Muscle layer of duodenum (tissue), 2 donors: ENCODE measurements around the gene FAM24B.

Experiments
- H3K27ac ChIP-seq: one replicate; pipeline ENCODE4 v1.7.0; 2013; ENCODE audit warnings: mild to moderate bottlenecking, low read length
- H3K27me3 ChIP-seq: one replicate; pipeline ENCODE4 v1.7.0; 2013; ENCODE audit warnings: low read depth, mild to moderate bottlenecking, control low read depth, low read length
- H3K36me3 ChIP-seq, 2 donors: one replicate each; pipeline ENCODE4 v1.7.0; 2013; ENCODE audit warnings: low read length in 2 of 2, control low read depth in 1 of 2, mild to moderate bottlenecking in 1 of 2; ENCODE audit not compliant: insufficient read depth in 2 of 2, control insufficient read depth in 1 of 2
- H3K4me1 ChIP-seq, 2 donors: one replicate each; pipeline ENCODE4 v1.7.0; 2013; ENCODE audit warnings: low read length in 2 of 2, mild to moderate bottlenecking in 2 of 2, control low read depth in 1 of 2, moderate library complexity in 1 of 2; ENCODE audit not compliant: insufficient read depth in 2 of 2, control insufficient read depth in 1 of 2
- H3K4me3 ChIP-seq, 2 donors: one replicate each; pipeline ENCODE4 v1.7.0; 2013; ENCODE audit warnings: low read length in 2 of 2, low read depth in 1 of 2, mild to moderate bottlenecking in 1 of 2
- H3K9me3 ChIP-seq, 2 donors: one replicate each; pipeline ENCODE4 v1.7.0; 2013; ENCODE audit warnings: low read length in 2 of 2, control low read depth in 1 of 2, mild to moderate bottlenecking in 1 of 2; ENCODE audit not compliant: control insufficient read depth in 1 of 2
- donor health status: healthy.

Gene FAM24B

GRCh38 chr10:122841569-122841968 is 37.8 kb downstream of the FAM24B start:
- H3K36me3 ChIP-seq = peaks cover 0 to 23% of the 10 kb centered on the region in 2 donors
- no peaks in the 10 kb centered on the region for H3K27me3 ChIP-seq
- no peak overlapping the region for H3K27ac ChIP-seq
- H3K9me3 ChIP-seq = peaks cover 0 to 9% of the 10 kb centered on the region in 2 donors
- no peaks in the 10 kb centered on the region for H3K4me1 ChIP-seq
- H3K4me3 ChIP-seq = no peak overlapping the region

DNA sequence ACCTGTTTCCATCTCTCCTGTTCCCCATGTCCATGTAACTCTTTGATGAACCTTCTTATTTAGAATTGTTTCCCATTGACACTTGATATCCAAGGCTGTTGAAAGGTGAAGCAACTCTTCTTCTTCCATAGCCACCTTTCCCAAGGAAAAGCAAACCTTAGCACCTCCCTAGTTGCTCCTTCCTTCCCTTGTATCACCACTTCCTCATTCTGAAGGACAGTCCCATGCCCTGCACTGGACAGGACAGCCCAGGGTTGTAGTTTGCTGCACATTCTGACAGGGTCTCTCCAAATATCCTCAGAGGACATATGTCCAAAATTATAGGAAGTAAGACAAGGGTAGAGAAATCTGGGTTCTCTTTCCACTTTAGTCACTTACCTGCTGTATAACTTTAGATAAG is 39.9 kb downstream of the FAM24B start:
- Histone ChIP-seq H3K4me1 (no peaks in the 10 kb centered on the region), H3K4me3 (no peak overlapping the region), H3K27ac (no peak overlapping the region), H3K9me3 (peaks cover 0 to 9% of the 10 kb centered on the region in 2 donors), H3K36me3 (peaks cover 0 to 30% of the 10 kb centered on the region in 2 donors), H3K27me3 (no peaks in the 10 kb centered on the region)

DNA sequence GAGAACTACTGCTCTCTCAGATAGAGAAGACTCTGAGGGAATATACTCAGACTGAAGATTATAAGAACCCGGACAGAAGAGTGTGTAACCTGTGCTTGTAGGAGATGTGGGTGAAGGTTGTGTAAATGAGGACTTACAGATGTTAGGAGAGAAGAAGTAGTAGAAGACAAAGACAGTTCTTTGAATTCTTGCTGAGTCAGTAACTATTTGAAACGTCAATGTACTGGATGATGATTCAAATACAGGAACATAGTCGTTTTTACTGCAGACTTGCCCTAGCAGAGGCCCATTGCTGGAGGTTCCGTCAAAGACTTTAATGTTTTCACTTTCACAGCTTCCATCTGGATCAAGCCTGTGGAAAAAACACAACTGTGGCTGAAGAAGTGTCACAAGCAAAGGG is 40.5 kb downstream of the FAM24B start:
- no peaks in the 10 kb centered on the region for H3K27me3 ChIP-seq
- H3K4me1 ChIP-seq = no peaks in the 10 kb centered on the region
- no peak overlapping the region for H3K27ac ChIP-seq
- H3K9me3 ChIP-seq = peaks cover 0 to 9% of the 10 kb centered on the region in 2 donors
- no peak overlapping the region for H3K4me3 ChIP-seq
- peaks cover 0 to 30% of the 10 kb centered on the region in 2 donors for H3K36me3 ChIP-seq

GRCh38 chr10:122835908-122836307 is 43.5 kb downstream of the FAM24B start:
- no peak overlapping the region for H3K27ac ChIP-seq
- H3K36me3 ChIP-seq = peaks cover 0 to 26% of the 10 kb centered on the region in 2 donors
- H3K4me1 ChIP-seq = no peaks in the 10 kb centered on the region

GRCh38 chr10:122830965-122831353 is 48.4 kb downstream of the FAM24B start:
- Histone ChIP-seq H3K36me3 (peaks cover 0 to 3% of the 10 kb centered on the region in 2 donors), H3K4me3 (no peak overlapping the region), H3K27ac (no peak overlapping the region), H3K27me3 (no peaks in the 10 kb centered on the region), H3K9me3 (no peaks in the 10 kb centered on the region), H3K4me1 (no peaks in the 10 kb centered on the region)

More at GRCh38 chr10:122835908-122836307, 43.5 kb downstream of the FAM24B start:
- Histone ChIP-seq H3K9me3 (no peaks in the 10 kb centered on the region), H3K4me3 (no peak overlapping the region), H3K27me3 (no peaks in the 10 kb centered on the region)

GRCh38 chr10:122830273-122830964 is 49.0 kb downstream of the FAM24B start:
- no peaks in the 10 kb centered on the region for H3K9me3 ChIP-seq
- H3K27ac ChIP-seq = no peak overlapping the region
- no peak overlapping the region for H3K4me3 ChIP-seq
- no peaks in the 10 kb centered on the region for H3K36me3 ChIP-seq
- no peaks in the 10 kb centered on the region for H3K4me1 ChIP-seq
- H3K27me3 ChIP-seq = no peaks in the 10 kb centered on the region

- Histone ChIP-seq H3K36me3 (no peaks in the 10 kb centered on the region), H3K4me1 (no peaks in the 10 kb centered on the region), H3K27ac (no peak overlapping the region), H3K27me3 (no peaks in the 10 kb centered on the region), H3K9me3 (no peaks in the 10 kb centered on the region), H3K4me3 (no peak overlapping the region)
Measured at GRCh38 chr10:122829454-122829853, 49.9 kb downstream of the FAM24B start.

DNA sequence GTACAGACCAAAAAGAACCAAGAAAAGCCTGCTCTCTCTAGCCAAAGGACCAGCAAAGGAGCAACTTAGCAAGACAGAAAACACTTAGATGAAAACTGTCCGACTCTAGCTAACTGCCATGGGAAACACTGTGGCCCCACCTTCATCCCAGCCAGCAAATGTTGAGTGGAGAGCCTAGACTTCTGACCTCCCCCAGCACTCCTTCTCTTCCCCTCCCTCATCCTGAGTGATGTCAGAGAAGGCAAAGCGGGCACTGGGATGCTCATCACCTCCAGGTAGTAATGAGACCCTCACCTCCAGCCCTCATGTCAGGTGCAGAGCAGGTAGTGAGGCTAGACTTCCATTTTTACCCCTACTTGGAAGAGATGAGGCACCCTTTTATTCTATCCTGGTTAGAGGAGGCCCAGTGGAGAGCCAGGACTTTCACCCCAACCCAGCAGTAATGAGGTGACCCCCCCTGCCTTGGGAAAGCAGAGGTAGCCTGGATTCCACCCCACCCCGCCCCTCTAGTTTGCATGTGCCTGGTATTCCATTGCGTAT is 50.6 kb downstream of the FAM24B start:
- H3K27ac ChIP-seq = no peak overlapping the region
- H3K4me3 ChIP-seq = no peak overlapping the region
- H3K36me3 ChIP-seq = no peaks in the 10 kb centered on the region
- H3K9me3 ChIP-seq = no peaks in the 10 kb centered on the region
- H3K4me1 ChIP-seq = no peaks in the 10 kb centered on the region
- H3K27me3 ChIP-seq = no peaks in the 10 kb centered on the region

DNA sequence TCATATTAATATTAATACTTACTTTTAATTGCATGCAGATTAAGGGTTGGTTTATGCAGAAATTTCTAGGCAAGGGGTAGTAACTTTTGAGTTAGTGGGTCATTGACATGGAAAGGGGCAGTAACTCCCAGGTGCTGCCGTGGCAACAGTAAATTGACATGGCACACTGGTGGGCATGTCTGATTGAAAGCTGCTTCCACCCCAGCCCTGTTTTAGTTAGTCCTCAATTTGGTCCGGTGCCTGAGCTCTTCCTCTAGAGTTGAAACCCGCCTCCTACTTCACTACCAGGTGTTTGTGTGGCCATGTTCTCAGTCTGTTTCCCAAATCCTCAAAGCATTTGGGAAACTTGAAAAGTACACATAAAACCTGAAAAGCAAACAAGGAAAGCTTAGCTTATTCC is 52.1 kb downstream of the FAM24B start:
- H3K4me1 ChIP-seq = no peaks in the 10 kb centered on the region
- no peak overlapping the region for H3K4me3 ChIP-seq
- H3K27me3 ChIP-seq = no peaks in the 10 kb centered on the region
- no peaks in the 10 kb centered on the region for H3K36me3 ChIP-seq
- no peaks in the 10 kb centered on the region for H3K9me3 ChIP-seq
- no peak overlapping the region for H3K27ac ChIP-seq

DNA sequence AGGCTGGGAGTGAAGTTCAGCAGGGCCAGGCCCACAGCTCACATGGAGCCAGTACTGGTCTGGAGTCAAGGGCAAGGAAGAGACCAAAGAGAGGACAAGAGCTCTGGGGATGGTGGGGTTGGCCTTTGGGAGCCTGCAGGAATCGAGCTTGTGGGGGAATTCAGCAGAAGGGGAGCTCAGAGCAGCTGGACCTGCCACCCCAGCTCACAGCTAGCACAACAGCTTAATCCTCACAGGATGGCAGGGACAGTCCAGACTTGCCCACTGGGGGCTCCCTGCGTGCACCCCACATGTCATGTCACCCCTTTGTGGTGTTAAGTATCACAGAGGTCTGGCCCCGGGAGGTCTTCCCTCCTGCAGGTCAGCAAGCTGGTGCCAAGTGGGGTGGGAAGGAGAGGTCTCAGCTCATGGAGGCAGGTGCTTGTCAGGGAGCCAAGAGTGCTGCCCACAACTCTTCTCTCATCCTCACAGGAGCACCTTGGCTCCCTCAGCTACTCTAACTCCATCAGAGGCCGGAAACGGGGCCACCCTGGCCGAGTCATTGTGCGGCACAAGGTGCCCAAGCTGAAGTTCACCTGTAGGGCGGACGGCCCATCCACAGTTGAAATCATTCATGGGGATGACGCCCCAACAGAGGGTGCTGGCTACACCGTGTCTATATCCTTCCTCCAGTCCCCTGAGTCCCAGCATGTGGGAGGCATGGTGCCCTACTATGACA is 56.2 kb downstream of the FAM24B start:
- no peak overlapping the region for H3K27ac ChIP-seq
- H3K36me3 ChIP-seq = no peaks in the 10 kb centered on the region
- H3K9me3 ChIP-seq = no peaks in the 10 kb centered on the region
- H3K27me3 ChIP-seq = peaks cover 7% of the 10 kb centered on the region
- no peaks in the 10 kb centered on the region for H3K4me1 ChIP-seq
- H3K4me3 ChIP-seq = no peak overlapping the region

DNA sequence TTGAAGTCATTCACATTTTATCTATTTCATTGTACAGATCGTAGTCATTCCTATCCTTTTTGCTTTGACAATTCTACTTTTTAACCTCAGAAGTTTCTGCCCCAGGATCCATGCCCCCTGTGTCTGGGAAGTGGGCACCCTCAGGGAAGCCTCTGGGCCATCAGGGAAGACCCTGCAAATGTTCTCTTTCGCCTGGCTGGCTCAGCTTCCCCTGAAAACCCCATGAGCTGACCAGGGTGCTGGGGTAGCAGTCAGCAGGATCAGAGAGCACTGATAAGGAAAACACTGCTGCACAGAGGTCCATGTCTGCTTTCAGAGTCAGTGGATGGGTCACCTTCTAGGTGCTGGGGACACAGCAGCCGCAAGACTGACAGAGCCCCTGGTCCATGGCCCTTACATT is 57.6 kb downstream of the FAM24B start:
- Histone ChIP-seq H3K27ac (no peak overlapping the region), H3K4me3 (no peak overlapping the region), H3K36me3 (no peaks in the 10 kb centered on the region), H3K4me1 (no peaks in the 10 kb centered on the region), H3K9me3 (no peaks in the 10 kb centered on the region), H3K27me3 (peaks cover 13% of the 10 kb centered on the region)
